Placental epithelial cell (primary cell): ENCODE results near the gene TPD52L2. TPM values are rescaled to one million over a fixed set of nuclear protein-coding genes. Genes with fewer than 3 reads are reported as not detected.

Experiments
- small RNA-seq: library from RNA; depleted of rRNA; stranded (forward); fragments of <200 nt; gene quantifications from one replicate; pipeline ENCODE3, GENCODE V24; 2012
- total RNA-seq: library from RNA; depleted of rRNA; stranded (reverse); fragments of >200 nt; gene quantifications from 2 replicates; pipeline ENCODE4 v1.2.3, GENCODE V29; 2012

The TPD52L2 gene
- 66.0 and 103 TPM in 2 replicates for total RNA-seq

DNA sequence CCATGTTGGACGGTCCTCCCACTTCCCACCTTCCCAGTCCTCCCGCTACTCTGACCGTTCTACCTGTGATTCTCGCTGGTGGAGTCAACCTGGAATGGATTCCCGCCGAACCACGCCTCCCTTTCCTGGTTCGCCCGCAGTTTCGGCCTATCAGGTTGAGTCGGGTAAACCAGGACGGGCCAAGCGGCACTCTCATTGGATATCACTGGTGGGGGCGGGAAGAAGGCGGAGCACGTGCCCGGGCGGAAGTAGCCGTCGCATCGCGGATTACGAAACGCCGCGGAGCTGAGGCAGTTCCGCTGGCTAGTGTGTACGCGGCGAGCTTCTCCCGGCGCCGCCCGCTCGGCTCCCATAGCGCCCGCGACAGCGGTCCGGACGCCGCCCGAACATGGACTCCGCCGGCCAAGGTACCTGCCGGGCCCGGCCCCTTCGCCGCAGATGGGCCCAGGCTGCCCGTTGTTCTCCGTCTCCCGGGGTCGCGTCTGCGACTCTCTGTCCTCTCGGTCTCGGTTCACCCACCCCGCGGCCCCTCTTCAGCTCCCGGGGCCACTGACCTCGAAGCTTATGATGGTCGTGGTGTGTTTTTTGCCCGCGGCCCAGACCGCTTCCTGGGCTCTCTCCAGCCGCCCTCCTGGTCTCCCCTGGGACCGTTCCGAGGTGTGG, at the start of gene TPD52L2:
Gene TPD52L2, plus strand, starts transcription at position 293 of the 663 bp plus-strand sequence. Its CDS starts 96 bp downstream, at position 389.

DNA sequence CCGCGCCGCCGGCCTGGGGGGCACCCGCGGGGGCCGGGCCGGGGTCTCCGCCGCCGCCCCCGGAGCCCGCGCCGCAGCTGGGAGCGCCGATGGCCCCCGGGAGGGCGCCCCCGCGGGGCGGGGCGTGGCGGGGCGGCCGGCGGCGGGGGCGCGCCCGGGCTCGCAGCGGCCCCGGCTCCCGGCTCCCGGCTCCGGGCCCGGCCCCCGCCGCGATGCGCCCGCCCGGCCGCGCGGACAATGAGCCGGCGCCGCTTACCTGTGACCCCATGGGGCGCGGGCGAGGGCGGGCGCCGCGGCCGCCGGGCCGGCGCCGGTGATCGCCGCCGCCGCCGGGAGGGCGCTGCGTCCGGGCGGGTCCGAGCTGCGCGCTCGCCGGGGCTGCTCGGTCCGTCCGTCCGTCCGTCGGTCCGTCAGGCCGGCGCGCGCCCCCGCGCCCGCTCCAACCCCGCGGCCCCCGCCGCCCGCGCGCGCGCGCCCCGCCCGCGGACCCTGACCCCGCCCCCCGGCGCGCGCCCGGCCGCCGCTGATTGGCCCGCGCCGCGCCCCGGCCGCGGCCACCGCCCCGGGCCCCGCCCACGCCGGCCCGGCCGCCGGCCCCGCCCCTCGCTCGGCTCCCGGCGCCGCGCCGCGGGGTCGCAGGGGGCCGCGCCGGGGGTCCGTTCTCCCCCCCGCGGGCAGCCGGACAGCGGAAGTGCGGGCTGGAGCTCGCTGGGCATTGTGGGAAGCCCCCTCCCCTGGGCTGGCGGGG, 34.1 kb upstream of the TPD52L2 start, which contains the start of gene ZBTB46:
Gene ZBTB46, minus strand, starts transcription at position 424 of the 748 bp plus-strand sequence. CDS start 40,507 bp downstream, outside the sequence.

GRCh38 chr20:63861365-63861934, 3.6 kb upstream of the TPD52L2 start, which contains the start of gene ABHD16B:
Gene ABHD16B, plus strand, starts transcription at chr20:63861498. Its CDS starts 43 bp downstream, at chr20:63861541.

GRCh38 chr20:63894358-63895201, 29.5 kb downstream of the TPD52L2 start, which contains the start of gene DNAJC5:
Gene DNAJC5, plus strand, starts transcription at chr20:63895126. Its CDS starts 33,220 bp downstream, at chr20:63928346.

Small RNAs within 50 kb of the gene (small RNA-seq; reads per million reads assigned to genes)
- not detected for gene MIR941-2
- not detected for gene MIR941-4
- gene MIR941-5, result not detected
- 8.5 reads per million, percentile 94 among the genes with 10 or more reads in this experiment for gene RNU1-134P

Other genes with a start within 250 kb of the TPD52L2 start
- 8.2 and 11.8 TPM in 2 replicates for gene GMEB2, start 238.2 kb upstream of the TPD52L2 start, total RNA-seq
- 0.76 and 2.0 TPM in 2 replicates for gene STMN3, start 211.8 kb upstream of the TPD52L2 start, total RNA-seq
- 11.8 and 17.5 TPM in 2 replicates for gene RTEL1, start 207.0 kb upstream of the TPD52L2 start, total RNA-seq
- gene TNFRSF6B, start 168.6 kb upstream of the TPD52L2 start, total RNA-seq, result 0.39 TPM in 1 of 2 replicates, not detected in the other
- gene ARFRP1, start 157.3 kb upstream of the TPD52L2 start, total RNA-seq, result 18.1 and 22.4 TPM in 2 replicates
- 20.1 and 22.8 TPM in 2 replicates for gene ZGPAT, start 157.2 kb upstream of the TPD52L2 start, total RNA-seq
- 2.4 and 5.1 TPM in 2 replicates for gene LIME1, start 128.6 kb upstream of the TPD52L2 start, total RNA-seq
- gene SLC2A4RG, start 125.5 kb upstream of the TPD52L2 start, total RNA-seq, result 41.2 and 56.8 TPM in 2 replicates
- gene ZBTB46, start 34.0 kb upstream of the TPD52L2 start, total RNA-seq, result 1.6 and 1.8 TPM in 2 replicates
- gene ABHD16B, start 3.8 kb upstream of the TPD52L2 start, total RNA-seq, result not detected in 2 replicates
- 34.5 and 56.6 TPM in 2 replicates for gene DNAJC5, start 29.9 kb downstream of the TPD52L2 start, total RNA-seq
- 21.1 and 21.6 TPM in 2 replicates for gene UCKL1, start 91.1 kb downstream of the TPD52L2 start, total RNA-seq
- 15.3 and 15.6 TPM in 2 replicates for gene ZNF512B, start 104.7 kb downstream of the TPD52L2 start, total RNA-seq
- gene SAMD10, start 114.4 kb downstream of the TPD52L2 start, total RNA-seq, result 0.39 and 0.65 TPM in 2 replicates
- gene PRPF6, start 115.9 kb downstream of the TPD52L2 start, total RNA-seq, result 47.6 and 61.6 TPM in 2 replicates
- gene C20orf204, start 170.9 kb downstream of the TPD52L2 start, total RNA-seq, result 1.6 and 2.0 TPM in 2 replicates
- 0.11 TPM in 1 of 2 replicates, not detected in the other for gene SOX18, start 184.4 kb downstream of the TPD52L2 start, total RNA-seq
- gene TCEA2, start 197.9 kb downstream of the TPD52L2 start, total RNA-seq, result 12.0 and 34.5 TPM in 2 replicates
- gene RGS19, start 214.2 kb downstream of the TPD52L2 start, total RNA-seq, result 10.2 and 19.7 TPM in 2 replicates
- gene OPRL1, start 214.8 kb downstream of the TPD52L2 start, total RNA-seq, result 1.3 and 2.0 TPM in 2 replicates
- gene LKAAEAR1, start 219.1 kb downstream of the TPD52L2 start, total RNA-seq, result not detected in 2 replicates
- gene NPBWR2, start 242.3 kb downstream of the TPD52L2 start, total RNA-seq, result not detected in 2 replicates